Measurements from ENCODE around the gene TBC1D24.

TBC1D24 gene

DNA sequence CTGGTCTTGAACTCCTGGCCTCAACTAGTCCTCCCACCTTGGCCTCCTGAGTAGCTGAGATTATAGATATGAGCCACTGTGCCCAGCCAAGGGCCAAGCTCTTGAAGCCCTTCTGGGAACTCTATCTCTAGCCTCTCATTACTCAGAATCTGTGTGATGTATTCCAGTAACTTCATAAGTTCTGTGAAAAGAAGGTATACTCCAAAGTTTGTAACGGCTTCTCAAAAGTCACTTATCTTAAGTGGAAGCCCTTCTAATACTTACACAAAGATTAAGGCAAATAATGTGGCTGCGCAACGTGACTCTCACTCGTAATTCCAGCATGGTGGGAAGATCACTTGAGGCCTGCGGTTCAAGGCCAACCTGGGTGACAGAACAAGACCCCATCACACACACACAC, 19.7 kb downstream of the TBC1D24 start:
- no peak for DNase-seq (ENCODE audit: low read depth)
- TF ChIP-seq CTCF (IDR thresholded peaks at IDR 0.05; ENCODE audit: insufficient read depth, low read depth, low read length, missing control alignments) = no peak
- no peak overlapping the region for H3K4me3 ChIP-seq (ENCODE audit: low read length)

DNA sequence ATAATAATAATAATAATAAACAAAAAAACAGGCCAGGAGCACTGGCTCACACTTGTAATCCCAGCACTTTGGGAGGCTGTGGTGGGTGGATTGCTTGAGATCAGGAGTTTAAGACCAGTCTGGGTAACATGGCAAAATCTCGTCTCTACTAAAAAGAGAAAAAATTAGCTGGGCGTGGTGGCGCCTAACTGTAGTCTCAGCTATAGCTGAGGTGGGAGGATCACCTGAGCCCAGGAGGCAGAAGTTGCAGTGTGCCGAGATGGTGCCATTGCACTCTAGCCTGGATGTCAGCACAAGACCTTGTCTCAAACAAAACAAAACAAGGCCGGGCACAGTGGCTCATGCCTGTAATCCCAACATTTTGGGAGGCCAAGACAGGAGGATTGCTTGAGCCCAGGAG, 20.1 kb downstream of the TBC1D24 start:
- no peak for TF ChIP-seq CTCF (IDR thresholded peaks at IDR 0.05; ENCODE audit: insufficient read depth, low read depth, low read length, missing control alignments)
- no peak for DNase-seq (ENCODE audit: low read depth)
- no peak overlapping the region for H3K4me3 ChIP-seq (ENCODE audit: low read length)

DNA sequence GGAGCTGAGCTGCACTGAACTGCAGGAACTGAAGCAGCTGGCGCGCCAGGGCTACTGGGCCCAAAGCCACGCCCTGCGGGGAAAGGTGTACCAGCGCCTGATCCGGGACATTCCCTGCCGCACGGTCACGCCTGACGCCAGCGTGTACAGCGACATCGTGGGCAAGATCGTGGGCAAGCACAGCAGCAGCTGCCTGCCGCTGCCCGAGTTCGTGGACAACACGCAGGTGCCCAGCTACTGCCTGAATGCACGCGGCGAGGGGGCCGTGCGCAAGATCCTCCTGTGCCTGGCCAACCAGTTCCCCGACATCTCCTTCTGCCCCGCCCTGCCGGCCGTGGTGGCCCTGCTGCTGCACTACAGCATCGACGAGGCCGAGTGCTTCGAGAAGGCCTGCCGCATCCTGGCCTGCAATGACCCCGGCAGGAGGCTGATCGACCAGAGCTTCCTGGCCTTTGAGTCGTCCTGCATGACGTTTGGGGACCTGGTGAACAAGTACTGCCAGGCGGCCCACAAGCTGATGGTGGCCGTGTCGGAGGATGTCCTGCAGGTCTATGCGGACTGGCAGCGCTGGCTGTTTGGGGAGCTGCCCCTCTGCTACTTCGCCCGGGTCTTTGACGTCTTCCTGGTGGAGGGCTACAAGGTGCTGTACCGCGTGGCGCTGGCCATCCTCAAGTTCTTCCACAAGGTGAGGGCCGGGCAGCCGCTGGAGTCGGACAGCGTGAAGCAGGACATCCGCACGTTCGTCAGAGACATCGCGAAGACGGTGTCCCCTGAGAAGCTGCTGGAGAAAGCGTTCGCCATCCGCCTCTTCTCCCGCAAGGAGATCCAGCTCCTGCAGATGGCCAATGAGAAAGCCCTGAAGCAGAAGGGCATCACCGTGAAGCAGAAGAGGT, 21.5 kb downstream of the TBC1D24 start:
- no peak for TF ChIP-seq CTCF (IDR thresholded peaks at IDR 0.05; ENCODE audit: insufficient read depth, low read depth, low read length, missing control alignments)
- no peak overlapping the region for H3K4me3 ChIP-seq (ENCODE audit: low read length)
- DNase-seq (ENCODE audit: low read depth) = no peak

DNA sequence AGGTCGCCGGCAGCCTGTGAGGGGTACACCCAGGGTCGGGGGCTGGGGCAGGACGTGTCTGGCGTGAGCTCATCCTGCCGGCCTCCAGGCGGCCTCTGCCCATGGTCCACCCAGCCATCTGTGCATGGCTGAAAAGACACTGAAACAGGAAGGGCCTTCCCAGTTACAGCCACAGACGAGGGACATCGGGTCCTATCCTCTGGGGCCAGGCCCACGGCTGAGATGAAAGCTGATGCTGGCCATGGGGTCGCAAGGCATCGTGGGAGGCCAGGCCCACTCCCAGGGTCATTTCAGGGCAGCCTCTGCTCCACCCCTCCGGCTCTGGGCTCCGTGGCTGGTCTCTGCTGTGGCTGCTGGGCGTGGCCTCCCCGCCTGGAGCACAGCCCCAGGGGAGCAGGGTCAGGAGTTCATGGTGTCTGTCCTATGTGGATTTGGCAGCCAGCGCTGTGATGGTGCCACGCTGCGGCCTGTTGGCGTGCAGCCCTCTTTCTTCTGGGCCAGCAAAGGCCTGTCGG, 22.2 kb downstream of the TBC1D24 start:
- no peak for TF ChIP-seq CTCF (IDR thresholded peaks at IDR 0.05; ENCODE audit: insufficient read depth, low read depth, low read length, missing control alignments)
- no peak for DNase-seq (ENCODE audit: low read depth)
- no peak overlapping the region for H3K4me3 ChIP-seq (ENCODE audit: low read length)

GRCh38 chr16:2497695-2498484, 23.0 kb downstream of the TBC1D24 start:
- no peak for TF ChIP-seq CTCF (IDR thresholded peaks at IDR 0.05; ENCODE audit: insufficient read depth, low read depth, low read length, missing control alignments)
- no peak overlapping the region for H3K4me3 ChIP-seq (ENCODE audit: low read length)
- no peak for DNase-seq (ENCODE audit: low read depth)

- peak; percentile 69 for DNase-seq (ENCODE audit: low read depth)
- no peak overlapping the region for H3K4me3 ChIP-seq (ENCODE audit: low read length)
- no peak for TF ChIP-seq CTCF (IDR thresholded peaks at IDR 0.05; ENCODE audit: insufficient read depth, low read depth, low read length, missing control alignments)
These were observed 23.8 kb downstream of the TBC1D24 start for GRCh38 chr16:2498531-2499253.
